HG02588 (cell line): Measurements from ENCODE around the gene RAMP3.
"Not testable (repeated sequence)": the region's sequence is repeated elsewhere in the genome, so short reads cannot be mapped to it uniquely, and the experiment has no call there.

Experiments
- ATAC-seq: cut with Tn5 transposase; IDR thresholded peaks from one replicate; pipeline ENCODE4 v1.9.1; 2021; ENCODE audit warnings: mild to moderate bottlenecking, moderate library complexity; ENCODE audit not compliant: unreplicated experiment

RAMP3 gene, protein sequence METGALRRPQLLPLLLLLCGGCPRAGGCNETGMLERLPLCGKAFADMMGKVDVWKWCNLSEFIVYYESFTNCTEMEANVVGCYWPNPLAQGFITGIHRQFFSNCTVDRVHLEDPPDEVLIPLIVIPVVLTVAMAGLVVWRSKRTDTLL

DNA sequence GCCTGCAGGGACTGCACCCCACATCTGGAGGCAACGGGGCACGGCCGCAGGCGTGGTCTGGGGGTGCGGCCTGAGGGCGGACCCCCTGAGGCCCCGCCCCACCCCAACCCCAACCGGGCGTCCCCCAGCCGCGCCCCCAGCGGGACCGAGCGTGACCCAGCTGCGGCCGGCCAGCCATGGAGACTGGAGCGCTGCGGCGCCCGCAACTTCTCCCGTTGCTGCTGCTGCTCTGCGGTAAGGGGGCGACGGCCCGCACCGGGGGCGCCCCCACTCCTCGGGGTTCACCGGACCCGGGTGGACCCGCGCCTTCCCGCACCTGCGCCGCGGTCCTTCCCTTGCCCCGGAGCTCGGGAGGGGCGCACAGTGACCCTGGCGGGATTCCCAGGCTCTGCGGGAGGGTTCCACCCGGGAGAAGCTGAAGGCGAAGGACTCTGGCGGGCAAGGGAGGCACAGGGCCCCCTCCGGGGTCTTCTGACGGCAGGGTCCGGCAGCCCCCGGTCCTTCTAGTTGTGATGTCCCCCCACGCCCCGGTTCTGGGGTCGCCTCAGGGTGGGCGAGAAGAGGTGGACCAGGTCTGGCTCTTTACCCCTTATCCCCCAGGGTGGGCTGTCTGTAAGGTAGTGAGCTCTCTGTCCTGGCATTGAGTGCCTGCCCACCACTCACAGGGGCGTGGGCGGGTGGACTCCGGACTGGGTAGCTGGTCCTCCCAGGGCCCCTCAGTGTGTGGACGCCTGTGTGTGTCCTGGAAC lies at the start of gene RAMP3:
Gene RAMP3 (plus strand): TSS at position 139 of the 749 bp plus-strand sequence. CDS start 38 bp downstream, at position 177.
- ATAC-seq = no peak

DNA sequence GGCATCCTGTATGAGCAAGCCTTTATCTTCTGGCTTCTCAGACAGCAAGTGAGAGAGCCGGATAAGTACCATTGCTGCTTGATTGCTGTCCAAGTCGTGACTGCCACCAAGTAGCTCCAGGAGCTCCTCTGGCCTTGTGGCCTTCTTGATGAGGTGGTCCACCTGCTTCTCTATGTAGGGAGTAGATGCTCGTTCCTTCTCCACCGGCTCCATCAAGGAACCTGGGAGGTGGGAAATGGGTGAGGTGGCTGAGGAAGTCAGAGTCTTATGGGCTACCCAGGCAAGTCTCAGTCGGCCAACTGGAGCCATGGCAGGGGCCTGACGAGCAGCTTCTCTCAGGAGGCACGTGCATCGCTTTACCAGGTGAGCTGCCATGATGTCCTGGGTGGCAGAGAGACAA lies 48.7 kb upstream of the RAMP3 start:
- no peak for ATAC-seq

DNA sequence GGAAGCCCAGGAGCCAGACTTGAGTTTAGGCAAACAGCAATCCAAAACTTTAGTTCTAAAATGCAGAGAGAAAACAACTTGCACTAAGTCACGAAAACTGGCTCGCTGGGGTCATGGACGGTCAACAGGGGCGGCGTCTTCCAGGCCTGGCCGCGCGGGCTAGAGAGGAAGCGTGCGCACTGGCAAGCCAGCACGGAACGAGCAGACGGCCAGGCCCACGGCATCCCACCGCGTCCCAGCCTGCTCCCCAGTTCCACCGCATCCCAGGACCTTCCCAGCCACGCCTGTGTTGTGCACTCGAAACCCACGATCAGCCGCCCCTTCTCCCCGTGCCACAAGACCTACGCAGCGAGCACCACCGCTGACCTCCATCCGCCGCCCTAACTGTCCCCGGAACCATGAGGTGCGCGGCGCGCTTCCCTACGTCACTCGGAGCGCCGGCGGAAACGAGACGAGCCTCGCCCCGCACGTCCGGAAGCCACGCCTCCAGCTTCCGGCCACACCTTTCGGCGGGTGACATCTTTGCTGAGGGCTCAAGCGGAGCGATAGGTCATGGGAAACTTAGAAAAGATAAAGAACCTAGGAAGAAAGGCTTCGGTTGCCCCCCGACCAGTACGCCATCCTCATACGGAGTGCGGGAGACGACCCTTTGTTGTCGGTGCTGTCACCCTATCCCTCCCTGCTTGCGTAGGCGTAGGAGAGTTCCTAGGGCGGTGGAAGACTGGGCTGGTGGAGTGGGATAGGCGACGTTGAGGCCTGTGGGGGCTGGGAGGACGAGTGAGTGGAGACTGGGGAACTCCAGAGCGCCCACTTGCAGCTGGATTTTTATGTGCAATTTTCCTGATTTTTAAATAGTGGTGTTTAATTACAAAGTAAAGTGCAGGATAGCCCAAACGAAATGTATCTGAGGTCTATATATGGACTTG lies 46.0 kb upstream of the RAMP3 start, which contains the start of gene TBRG4:
Gene TBRG4 (minus strand): TSS at position 400 of the 926 bp plus-strand sequence. CDS start 2,460 bp downstream, outside the sequence.
- ATAC-seq = peak; percentile 95

DNA sequence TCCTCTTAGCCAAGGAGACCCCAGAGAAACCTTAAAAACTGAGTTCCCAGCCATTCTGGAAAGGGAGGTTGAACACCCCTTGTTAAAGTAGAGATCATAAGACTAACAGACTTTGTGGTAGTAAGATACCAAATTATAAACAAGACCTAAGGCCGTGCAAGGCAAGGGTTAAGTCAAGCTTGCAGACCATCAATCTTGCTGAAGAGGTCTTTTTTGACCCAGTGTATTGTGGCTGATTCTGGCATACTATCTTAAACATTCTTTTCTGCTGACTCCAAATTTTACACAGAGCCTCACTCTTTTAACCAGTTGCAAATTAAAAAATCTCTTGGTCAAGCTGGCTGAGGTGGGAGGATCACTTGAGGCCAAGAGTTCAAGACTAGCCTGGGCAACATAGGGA lies 44.9 kb upstream of the RAMP3 start:
- ATAC-seq = no peak

DNA sequence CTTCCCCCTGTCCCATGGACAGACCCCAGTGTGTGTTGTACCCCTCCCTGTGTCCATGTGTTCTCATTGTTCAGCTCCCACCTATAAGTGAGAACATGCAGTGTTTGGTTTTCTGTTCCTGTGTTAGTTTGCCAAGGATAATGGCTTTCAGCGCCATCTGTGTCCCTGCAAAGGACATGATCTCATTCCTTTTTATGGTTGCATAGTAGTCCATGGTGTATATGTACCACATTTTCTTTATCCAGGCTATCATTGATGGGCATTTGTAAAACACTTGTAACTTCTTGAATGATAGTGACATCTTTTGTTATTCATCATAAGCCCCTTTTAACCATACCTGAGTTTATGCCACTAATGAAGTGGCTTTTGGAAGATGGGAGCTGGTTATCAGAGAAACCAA lies 43.3 kb upstream of the RAMP3 start:
- ATAC-seq = not testable (repeated sequence)

DNA sequence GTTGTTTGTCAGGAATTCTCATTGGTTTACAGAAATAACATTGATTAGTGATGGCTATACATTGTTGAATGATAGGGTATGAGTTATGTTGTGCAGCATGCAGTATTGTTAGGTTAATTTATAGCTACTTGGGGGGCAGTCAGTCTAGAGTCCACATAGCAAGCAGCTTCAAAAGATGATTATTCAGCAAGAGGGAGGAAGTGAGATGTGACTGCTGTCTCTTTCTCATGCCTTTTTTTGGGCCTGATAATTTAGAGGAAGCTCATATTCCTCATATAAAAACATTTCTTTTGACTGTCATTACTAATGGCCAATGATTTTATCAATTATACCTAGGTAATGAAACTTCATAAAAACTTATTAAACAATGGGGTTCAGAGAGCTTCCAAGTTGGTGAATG lies 42.7 kb upstream of the RAMP3 start:
- no peak for ATAC-seq

DNA sequence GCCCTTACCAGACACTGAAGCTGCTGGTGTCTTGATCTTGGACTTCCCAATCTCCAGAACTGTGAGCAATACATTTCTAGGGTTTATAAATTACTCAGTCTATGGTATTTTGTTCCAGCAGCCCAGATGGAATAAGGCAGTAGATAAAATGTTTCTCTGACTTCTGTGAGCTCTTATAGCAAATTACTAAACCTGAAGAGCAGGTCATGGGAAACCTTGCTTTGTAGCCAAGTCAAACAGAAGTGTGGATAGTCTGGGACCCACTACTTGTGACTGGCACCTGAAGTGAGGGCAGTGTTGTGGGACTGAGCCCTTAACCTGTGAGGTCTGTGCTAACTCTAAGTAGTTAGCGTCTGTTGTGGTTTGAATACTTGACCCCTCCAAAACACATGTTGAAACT lies 41.5 kb upstream of the RAMP3 start:
- no peak for ATAC-seq

DNA sequence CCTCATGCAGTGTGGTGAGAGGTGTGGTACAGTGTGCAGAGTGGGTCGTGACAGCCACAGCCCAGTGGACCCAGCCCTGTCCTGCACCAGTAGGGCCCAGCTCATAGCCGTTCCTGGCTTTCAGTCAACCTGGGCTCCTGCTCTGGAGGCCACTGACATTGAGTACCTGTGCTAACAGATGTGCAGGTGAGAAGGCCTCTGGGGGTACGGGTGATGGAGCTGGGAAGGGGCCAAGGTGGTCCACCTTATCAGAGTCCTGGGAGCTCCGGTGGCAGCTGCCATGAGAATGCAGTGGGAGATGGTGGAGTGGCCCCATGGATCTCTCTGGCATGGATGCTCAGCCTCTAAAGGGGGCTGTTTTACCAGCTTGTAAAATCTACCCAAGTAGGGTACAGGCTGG lies 40.0 kb upstream of the RAMP3 start:
- no peak for ATAC-seq

DNA sequence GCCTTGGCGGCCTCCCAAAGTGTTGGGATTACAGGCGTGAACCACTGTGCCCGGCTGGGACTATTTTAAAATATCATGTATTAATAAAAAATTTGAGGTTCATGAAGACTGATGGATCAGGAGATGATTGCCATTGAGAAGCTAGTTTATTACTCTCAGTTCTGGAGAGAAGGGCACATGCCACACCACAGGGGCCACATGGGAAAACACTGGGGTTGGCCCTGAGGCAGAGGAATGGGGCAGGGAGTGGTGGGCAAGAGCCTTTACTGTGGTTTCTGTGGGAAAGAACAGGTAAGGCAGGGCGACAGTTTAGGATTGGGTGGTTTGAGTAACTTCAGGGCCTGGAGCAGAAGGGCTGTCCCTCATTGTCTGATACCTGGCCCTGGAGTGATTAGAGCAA lies 39.3 kb upstream of the RAMP3 start:
- ATAC-seq = no peak

DNA sequence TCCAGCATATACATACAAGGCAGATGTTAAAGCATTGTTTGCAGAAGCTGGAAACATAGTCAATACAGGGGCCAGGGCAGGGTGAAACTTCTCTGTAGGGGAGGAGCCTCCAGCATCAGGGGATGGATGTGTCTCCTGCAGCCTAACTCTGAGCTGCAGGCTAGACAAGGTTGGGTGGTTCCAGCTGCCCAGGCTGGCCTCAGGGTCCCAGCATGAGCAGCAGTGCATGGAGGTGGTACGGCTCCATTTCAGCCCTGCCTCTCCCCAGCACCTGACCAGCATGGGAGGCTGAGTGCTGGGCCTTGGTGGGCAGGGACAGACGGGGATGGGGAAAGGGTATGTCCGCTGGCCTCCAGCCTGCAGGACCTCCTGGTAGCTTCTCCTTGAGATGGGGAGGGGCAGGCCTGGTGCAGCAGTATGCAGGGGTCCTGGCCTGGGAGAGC lies 38.7 kb upstream of the RAMP3 start:
- ATAC-seq = no peak

DNA sequence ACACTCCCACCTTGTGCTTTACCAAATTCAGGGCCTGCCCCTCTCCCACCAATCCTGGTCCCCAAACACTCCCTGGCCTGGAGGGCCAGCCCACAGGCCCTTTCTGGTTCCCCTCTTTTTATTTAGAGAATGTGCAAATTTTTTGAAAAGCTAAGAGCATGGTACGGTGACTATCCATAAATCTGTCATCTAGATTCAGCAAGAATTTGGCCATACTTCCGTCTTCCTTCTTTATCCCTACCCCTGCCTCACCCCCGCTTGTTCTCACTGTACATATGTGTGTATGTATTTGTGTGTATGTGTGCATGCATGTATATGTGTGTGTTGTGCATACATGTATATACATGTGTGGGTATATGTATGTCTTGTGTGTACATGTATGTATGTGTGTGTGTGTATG lies 38.0 kb upstream of the RAMP3 start:
- no peak for ATAC-seq

DNA sequence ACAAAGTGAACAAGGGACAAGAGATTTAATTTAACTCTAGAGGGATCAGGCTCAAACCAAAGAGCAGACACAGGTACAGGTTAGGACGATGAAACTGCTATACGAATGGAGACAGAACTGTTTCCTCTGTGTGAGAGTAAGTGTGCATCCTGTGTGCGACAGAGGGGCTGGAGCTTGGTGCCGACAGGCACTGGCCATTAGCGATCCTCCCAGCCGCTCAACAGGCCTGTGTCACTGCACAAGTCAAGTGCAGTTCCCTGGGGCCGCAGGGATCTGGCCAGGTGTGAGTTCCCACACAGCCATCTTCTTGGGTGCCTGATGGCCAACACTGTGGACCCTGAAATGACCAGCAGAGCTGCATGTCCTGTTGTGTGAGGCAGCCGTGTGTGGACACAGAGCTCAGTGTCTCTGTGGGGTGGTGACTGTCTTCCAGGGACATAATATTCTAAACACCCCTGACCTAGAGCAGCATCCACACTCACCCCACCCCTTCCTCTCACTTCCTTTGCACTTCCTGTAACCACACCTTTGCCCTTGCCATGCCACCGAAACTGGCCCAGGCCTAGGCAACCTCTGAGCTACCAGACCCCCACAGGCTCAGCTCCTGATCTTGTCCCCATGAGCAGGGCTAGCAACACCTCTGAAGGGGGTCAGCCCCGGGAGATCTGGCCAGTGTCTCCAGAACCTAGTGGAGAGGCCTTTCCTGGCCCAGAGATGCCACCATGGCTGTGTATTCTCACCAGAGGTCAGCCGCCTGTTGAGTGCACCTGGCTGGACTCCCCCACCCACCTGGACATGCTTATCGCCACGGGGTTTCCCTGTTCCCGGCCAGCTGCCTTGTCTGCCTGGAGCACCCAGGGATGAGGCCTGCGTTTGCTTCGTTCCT lies 34.4 kb upstream of the RAMP3 start:
- ATAC-seq = no peak

DNA sequence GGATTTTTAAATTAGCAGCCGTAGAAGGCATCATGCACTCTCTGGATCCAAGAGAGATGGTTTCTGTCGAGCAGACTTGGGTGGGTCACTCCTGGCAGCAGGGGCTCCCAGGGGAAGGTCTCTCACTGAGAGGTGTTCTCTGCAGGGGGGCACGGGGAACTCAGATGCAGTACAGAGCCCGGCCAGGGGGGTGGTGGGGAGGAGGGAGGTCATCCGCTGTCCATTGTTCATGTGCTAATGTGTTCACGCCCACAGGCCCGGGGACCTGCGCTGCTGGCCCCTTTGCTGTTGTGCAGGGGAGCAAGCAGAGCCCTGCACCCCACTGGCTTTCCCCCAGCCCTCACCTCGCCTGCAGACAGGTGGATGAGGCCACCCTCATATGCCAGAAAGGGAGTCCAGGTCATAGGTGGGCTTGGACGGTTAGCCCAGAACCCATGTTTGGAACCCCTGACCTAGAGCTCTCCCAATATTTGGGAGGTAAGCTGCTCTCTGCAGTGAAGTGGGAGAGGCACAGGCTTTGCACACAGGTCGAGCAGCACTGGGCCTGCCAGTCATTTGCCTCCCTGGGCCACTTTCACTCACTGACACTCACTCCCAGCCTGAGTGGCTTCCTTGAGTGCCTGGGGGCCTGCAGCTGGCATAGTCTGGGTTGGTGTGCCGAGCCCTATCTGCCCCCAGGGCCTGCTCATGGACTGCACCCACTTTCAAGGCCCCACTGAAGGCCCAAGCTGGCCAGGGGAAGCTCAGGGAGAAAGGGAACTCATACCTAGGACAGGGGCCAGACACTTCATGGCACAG lies 33.5 kb upstream of the RAMP3 start:
- ATAC-seq = no peak

DNA sequence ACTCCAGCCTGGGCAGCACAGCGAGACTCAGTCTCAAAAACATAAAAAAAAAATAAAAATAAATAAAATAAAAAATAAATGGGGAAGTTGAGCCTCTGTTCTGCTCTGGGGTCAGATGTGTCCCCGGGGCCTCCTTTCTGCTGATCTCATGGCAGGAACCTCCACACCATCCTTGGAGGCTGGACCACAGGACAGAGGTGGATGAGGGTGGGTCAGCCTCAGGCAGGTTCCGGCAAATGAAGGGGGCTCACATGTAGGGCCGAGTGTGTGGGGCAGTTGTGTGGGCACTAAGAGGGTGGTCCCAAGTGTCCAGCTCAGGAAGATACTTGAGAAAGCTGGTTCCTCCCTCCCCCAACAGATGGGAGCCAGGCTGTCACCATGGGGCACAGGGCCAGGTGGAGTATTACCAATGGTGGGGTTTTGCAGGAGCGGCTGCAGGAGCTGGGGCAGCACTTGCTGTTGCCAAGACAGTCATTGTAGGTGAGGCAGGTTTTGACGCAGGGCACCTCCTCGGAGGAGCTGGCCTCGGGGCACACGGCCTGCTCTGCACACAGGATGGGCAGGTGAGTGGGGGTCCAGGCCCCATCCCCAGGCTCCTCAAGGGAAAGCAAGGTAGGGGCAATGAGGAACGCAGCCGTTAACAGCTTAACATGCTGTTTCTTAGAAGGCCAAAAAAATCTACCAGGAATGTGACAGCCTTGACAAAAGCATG lies 32.2 kb upstream of the RAMP3 start:
- ATAC-seq = no peak

DNA sequence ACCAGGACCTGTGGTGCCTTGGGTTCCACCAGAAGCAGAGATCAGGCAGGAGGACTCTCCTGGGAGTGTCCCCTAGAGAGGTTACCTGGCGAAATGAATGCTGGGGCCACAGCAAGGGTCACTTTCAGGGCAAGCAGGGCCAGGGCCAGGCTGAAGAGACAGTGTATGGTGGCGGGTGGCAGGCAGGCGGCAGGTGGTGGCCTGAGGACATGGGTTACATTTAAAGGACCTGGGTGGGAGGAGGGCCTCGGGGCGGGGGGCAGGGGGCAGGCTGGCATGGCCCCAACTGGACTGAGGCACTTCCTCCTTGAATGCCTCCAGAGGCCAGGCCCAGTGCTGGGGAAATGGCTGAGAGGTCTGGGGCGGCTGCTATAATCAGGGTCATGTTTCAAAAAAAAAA lies 31.4 kb upstream of the RAMP3 start:
- ATAC-seq = no peak

DNA sequence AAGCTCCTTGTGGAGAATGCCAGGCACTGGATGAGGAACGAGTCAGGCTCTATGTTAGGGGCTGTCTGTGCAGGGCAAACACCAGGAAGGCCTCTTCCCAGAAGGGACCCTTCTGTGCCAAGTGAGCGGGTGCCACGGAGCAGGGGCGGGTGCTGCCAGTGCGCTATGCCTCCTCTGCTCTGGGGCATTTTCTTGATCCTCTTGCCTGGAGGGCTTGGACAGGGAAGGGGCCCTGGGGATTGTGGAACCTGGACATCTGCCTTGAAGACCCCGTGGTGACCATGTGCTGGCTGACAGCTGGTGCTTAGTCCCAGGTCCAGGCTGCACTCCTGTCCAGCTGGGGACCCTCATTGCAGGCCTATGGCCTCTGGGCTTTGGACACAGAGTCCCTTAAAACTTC lies 30.7 kb upstream of the RAMP3 start:
- ATAC-seq = no peak

DNA sequence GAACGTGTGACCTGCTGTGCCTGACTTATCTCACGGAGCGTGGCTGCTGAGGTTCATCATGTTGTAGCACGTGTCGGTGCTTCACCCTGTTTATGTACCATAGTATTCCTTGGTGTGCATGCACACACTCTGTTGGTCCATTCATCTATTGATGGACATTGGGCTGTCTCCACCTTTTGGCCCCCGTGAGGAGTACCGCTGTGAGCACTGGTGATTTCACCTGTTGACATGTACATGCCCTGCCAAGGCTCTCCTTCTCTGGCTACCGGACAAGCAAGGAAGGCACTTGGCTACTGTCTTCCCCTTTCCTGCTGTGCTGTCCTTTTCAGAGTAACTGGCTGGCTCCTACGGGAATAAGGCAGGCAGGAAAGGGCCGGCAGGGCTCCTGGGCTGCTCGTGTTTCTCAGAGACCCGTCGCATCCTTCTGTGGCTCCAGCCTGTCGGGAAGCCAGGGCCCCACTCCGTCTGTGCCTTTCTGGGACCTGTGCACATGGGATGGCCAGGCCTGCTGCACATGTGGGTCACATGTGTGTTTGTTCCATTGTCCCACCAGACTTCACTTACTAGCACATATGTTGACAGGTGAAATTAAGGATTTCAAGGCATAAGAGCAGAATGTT lies 28.3 kb upstream of the RAMP3 start:
- ATAC-seq = no peak

DNA sequence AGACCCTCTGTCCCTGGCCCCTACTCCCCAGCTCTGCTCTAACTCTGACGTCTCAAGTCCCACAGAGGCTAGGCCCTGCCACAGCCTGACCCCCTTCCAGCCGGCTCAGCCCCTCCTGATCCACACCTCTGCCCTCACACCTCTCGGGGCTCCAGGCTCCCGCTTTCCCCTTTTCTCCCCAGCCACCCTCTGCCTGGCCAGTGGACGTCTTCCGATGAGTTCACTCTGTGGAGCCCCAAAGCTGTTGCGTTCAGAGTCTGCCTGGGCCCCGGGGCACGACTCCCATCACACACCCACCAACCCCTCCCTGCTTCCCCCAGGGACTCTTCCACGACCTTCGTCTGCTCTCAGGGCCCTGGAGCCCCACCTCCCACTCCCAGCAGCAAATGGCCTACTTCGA lies 27.7 kb upstream of the RAMP3 start:
- no peak for ATAC-seq

DNA sequence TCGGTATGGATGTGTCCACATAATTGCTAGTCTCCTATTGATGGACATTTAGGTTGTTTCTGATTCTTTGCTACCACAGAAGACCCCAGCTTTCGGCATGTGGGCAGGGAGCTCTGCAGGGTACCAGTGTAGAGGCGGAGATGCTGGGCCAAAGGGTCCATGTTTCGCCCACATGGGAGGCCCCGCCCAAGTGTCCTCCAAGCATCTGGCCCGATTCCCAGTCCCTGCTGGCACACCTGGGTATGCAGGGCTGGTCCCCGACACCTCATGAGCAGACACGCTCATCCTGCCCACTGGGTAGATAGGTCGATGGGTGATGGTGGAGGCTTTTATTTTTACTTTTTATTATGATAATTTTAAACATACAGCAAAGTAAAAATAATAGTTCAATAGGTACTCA lies 26.7 kb upstream of the RAMP3 start:
- ATAC-seq = no peak
